HG02938 (cell line): Measurements from ENCODE around the gene OSTN.
"Not testable (repeated sequence)": the region's sequence is repeated elsewhere in the genome, so short reads cannot be mapped to it uniquely, and the experiment has no call there.

Experiments used
- ATAC-seq: cut with Tn5 transposase; IDR thresholded peaks from one replicate; pipeline ENCODE4 v1.9.1; 2021; ENCODE audit warnings: mild to moderate bottlenecking, moderate library complexity; ENCODE audit not compliant: unreplicated experiment

The OSTN gene

GRCh38 chr3:191198932-191199331 lies at the start of gene OSTN:
Gene OSTN (plus strand): TSS chr3:191199241. CDS start chr3:191212533, 13,292 bp downstream.
- ATAC-seq: no peak

DNA sequence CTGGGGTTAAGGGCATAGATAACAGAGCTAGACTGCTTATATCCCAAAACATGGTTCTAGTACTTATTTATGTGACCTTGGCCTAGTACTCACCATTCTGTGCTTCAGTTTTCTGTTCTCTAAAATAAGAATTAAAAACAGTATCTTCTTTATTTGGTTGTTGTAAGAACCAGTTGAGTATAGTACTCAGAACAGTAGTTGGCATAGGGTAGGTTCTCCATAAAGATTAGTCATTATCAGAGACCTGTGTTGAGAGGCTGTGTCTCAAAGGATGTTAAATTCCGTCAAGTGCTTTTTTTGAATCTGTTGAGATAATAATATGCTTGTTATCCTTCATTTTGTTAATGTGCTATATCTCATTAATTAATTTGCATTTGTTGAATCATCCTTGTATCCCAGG lies 47.4 kb upstream of the OSTN start:
- no peak for ATAC-seq

GRCh38 chr3:191154827-191155226 lies 44.2 kb upstream of the OSTN start:
- no peak for ATAC-seq

GRCh38 chr3:191158247-191158646 lies 40.8 kb upstream of the OSTN start:
- no peak for ATAC-seq

- no peak for ATAC-seq
Measured at GRCh38 chr3:191158815-191159214, 40.2 kb upstream of the OSTN start.

DNA sequence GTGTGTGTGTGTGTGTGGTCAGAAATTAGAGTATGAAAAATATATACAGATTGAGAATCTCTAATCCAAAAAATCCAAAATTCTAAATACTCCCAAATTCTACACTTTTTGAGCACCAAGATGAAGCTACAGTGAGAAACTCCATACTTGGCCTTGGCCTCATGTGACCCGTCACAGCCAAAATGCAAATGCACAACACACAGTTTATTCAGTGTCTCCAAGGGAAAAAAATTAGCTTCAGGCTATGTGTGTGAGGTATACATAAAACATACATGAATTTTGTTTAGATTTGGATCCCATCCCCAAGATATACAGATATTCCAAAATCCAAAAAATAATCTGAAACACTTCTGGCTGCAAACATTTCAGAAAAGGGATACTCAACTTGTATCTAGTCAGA lies 33.2 kb upstream of the OSTN start:
- ATAC-seq: no peak

DNA sequence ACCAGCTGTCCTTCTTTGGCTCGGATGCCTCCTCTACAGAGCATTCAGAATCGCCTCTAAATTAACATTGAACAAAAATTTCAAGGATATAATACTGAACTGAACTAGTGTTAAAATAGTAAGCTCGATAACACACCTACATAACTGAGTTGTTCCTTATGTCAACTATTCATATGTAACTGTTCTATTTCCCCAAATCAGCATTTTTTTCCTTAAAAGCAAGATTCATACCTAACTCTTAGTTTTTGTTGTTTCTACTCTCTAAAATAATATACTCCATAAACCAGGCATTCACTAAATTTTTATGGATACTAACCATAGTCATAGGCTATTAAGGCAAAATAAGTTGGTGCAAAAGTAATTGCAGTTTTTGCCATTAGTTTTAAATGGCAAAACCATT lies 32.7 kb upstream of the OSTN start:
- ATAC-seq: no peak

DNA sequence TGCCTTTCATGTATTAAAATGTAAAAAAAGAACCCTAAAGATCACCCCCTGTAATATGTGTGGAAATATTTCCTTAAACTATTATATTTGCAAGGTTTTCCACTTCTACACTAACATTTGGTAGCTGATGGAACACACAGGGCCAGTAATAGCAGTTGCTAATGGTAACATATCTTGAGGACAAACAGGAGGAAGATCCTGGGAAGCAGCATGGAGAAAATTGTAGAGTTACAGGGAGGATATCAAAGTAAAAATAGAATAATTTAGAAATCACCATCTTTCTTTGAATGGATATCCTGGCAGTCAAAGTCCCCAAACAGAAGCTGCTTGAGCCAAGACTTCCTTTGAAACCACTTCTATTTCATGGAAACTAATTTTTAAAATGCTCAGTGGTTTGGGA lies 29.5 kb upstream of the OSTN start:
- ATAC-seq: no peak

DNA sequence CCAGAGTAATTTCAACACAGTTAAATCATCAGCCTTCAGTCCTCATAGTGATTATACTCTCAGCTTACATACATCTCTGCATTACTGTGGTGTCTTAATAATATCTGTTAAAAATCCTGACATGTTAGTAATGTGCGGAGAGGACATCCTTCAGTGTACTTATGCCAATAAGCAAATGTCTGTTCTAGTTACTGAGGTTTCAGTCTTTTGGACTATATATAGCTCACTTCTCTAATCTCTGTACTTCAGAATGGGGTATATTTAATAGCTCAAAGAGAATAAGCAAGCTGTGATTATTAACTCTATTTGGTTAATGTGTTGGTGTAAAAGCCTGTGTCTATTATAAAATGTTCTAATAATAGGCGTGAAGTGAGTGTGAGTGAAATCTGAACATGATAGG lies 28.9 kb upstream of the OSTN start:
- ATAC-seq: no peak

- ATAC-seq: no peak
Measured at GRCh38 chr3:191175102-191175501, 23.9 kb upstream of the OSTN start.

DNA sequence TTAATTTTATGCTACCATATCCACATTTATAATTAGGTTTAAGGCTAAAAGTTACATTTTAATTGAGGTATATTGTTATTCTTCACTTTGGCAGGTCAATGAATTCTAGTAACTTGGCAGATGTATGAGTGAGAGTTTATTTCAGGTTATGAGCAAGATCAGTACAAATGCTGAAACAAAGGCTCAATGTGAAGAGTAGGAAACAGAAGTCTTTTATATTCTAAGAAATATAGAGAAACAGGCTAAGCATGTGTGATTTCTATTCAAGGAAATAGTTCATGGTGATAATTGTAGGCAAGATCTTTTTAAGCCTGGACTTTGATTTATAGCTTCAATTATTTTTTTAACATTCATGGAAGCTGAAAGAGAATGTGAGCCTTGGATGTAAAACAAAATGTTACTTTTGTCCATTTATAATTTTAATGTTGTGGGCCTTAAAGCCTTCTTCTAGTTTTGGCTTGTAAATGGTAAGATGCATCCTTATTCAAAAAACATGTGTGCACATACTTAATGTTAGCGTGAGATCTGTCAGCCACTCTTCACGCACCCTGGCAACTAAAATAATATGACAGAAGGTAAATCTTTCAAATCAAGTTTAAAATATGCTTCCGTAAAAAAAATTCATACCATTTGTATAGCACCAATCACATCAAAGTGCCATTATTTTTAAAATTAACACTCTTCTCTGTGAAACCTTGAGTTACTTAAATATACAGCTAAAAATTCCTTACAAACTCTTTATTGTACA lies 22.8 kb upstream of the OSTN start:
- no peak for ATAC-seq

DNA sequence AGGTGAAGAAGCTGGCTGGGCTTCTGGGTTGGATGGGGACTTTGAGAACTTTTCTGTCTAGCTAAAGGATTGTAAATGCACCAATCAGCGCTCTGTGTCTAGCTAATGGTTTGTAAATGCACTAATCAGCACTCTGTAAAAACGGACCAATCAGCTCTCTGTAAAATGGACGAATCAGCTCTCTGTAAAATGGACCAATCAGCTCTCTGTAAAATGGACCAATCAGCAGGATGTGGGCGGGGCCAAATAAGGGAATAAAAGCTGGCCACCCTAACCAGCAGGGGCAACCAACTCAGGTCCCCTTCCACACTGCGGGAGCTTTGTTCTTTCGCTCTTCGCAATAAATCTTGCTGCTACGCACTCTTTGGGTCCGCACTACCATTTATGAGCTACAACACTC lies 13.7 kb upstream of the OSTN start:
- ATAC-seq: not testable (repeated sequence)

GRCh38 chr3:191188246-191188645 lies 10.8 kb upstream of the OSTN start:
- ATAC-seq: not testable (repeated sequence)

GRCh38 chr3:191192270-191192669 lies 6.8 kb upstream of the OSTN start:
- not testable (repeated sequence) for ATAC-seq

- ATAC-seq: no peak
Measured at GRCh38 chr3:191192941-191193340, 6.1 kb upstream of the OSTN start.

DNA sequence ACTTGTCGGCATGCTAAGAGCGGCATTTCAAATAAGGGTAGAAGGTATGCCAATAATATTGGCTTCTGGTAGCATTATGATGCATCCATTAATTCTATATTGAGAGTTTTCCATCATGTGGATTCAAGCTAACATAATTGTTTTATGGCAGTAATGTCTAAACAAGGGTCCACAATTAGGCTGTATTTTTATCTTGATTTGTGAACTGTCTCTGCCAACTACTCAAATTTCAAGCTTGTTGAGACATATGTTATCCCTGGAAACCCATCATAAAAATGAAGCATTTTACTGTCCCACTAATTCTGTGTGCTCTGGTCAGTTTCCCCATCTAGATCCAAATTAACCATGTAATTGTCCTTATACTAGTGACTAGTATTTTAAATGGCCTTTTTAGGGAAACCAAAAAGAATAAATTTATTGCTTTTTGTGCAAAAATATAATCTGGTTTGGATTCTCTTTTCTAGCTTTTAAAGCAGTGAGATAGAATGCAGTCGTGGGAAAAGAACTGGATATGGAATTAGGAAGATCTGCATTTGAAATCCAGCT lies 1.2 kb upstream of the OSTN start:
- no peak for ATAC-seq

DNA sequence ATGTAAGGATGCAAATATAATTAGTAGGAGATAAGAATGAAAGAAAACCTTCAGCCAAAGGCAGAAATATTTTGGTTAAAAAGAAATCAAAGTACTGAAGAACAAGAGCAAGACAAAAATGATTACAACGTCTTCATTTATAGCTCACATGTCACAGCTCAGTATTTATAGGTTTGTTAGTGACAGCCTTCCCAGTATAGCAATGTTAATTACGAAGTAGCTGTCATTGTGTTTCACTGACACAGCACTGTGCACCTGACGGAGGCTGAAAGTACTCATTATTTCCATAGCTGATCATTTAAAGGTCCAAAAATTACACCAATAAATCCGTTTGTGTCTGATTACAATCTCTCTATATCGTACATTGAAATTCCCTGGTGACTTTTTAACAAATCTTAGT lies 561 bp upstream of the OSTN start:
- no peak for ATAC-seq

GRCh38 chr3:191210032-191210431 lies 11.0 kb downstream of the OSTN start:
- no peak for ATAC-seq

DNA sequence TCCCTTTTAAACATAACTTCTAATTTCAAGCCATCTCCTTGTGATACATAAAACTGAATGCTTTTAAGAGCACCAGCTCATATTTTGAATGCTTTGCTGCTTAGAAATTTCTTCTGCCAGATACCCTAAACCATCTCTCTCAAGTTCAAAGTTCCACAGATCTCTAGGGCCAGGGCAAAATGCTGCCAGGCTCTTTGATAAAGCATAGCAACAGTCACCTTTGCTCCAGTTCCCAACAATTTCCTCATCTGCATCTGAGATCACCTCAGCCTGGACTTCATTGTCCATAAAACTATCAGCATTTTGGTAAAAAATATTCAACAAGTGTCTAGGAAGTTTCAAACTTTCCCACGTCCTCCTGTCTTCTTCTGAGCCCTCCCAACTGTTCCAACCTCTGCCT lies 17.5 kb downstream of the OSTN start:
- ATAC-seq: no peak

- ATAC-seq: no peak
Measured at GRCh38 chr3:191217301-191217700, 18.3 kb downstream of the OSTN start.

GRCh38 chr3:191220908-191221307 lies 21.9 kb downstream of the OSTN start:
- ATAC-seq: no peak

- ATAC-seq: no peak
Measured at GRCh38 chr3:191221638-191222037, 22.6 kb downstream of the OSTN start.

DNA sequence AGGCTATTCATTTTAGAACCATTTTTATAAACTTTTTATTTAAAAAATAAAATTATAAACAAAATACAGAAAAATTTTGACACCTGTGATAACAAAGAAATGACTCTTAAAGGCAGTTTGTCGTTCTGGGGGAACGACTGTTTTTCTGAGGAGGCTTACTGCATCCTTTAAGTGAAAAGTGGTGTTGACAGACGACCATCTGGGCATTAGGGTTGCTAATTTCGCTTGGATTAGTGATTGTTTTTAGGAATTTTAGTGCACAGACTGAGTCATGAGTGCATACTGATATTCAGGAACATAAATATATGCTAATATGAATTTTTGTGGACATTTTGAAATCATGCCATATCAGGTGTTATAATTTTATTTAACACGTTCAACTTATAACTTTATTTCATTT lies 28.5 kb downstream of the OSTN start:
- ATAC-seq: no peak
